NCI-H1417 treated with DMSO at 0.1 percent for 48 hours (cell line): Measurements from ENCODE around the gene MFN1.

Source experiments
- DNase-seq: peaks from one replicate; lab custom pipeline; 2025; lab: John Stamatoyannopoulos, UW

MFN1 gene

DNA sequence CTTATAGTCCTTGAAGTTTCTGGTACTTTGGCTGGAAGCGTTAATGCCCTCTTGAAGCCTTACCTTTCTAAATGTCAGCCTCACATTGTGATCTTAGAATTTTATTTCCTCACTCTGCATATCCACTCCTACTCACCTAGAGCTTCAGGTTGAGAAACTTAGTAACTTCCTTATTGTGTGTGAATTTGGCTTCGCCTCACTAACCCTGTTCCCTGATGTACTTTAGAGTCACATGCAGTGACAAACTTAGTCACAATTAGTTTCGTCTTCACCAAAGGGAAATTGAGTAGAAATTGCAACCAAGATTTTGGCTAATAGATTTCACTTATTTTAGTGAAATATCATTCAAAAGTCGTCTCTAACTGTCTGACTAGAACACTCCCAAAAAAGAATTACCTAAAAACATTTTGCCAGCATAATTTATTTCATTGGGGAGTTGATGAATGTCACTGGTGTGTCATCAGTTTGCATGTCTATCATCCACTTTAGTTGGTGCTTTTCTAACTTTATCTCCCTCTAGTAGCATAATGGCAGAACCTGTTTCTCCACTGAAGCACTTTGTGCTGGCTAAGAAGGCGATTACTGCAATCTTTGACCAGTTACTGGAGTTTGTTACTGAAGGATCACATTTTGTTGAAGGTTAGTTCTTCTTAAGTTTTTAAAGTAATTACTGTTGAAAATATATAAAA is 960 bp downstream of the MFN1 start:
- DNase-seq = no peak

DNA sequence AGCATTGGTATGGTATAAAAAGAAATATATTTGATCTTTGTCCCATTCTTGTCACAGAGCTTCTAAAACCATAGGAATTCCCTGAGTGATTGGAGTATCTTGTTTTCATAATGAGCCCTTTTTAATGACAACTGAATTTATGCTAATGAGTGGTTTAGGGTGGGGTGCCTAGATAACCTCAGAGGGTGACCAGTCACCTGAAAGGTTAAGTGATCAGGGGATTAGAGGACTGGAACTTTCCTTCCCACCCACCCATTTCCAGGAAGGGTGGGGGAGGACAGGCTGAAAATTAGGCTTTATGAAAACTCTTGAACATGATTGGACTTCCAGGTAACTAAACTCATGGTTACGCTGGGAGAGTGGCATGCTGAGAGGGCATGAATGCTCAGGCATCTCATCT is 8.5 kb downstream of the MFN1 start:
- no peak for DNase-seq

DNA sequence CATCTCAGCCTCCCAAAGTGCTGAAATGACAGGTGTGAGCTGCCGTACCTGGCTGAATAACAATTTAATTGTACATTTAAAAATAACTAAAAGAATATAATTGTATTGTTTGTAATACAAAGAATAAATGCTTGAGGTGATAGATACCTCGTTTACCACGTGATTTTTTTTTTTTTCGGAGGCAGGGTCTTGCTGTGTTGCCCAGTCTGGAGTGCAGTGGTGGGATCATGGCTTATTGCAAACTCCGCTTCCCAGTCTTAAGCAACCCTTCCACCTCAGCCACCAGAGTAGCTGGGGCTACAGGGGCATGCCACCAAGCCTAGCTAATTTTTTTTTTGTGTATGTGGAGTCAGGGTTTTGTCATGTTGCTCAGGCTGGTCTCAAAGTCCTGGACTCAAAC is 15.8 kb downstream of the MFN1 start:
- no peak for DNase-seq

DNA sequence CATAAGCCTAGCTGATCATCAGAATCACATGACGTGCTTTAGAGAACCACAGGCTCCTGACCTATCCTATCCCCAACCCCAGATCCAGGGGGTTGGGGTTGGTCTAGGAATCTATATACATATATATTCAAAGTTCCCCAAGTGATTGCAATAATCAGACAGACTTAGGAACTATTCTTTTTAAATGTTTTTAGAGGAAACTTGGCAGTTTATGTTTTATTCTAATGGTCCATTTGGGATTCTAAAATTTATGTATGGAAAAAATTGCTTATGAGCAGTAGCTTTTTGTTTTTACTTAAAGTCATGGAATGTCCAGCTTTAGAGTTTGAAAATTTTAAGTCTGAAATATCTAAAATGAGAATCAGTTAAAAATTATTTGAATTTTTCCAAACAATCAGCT is 22.1 kb downstream of the MFN1 start:
- no peak for DNase-seq

GRCh38 chr3:179373938-179374337 is 26.4 kb downstream of the MFN1 start:
- no peak for DNase-seq

GRCh38 chr3:179375091-179375999 is 27.8 kb downstream of the MFN1 start:
- no peak for DNase-seq

- DNase-seq = no peak
Measured at GRCh38 chr3:179376474-179376873, 29.0 kb downstream of the MFN1 start.

DNA sequence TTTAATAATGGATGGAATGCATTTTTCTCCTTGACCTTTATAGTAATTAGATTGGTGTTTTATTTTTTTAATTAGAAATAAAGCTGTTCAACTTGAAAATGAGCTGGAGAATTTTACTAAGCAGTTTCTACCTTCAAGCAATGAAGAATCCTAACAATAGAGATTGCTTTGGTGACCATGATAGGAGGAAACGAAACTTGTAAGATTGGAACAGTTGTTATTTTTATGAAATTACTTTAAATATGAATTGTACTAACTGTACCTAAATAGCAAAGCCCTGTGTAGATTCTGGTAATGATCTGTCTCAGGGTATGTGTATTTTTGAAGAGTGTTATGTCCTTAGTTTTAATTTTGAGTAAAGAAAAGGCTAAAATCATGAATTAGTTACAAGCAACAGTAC is 44.4 kb downstream of the MFN1 start:
- DNase-seq = no peak

DNA sequence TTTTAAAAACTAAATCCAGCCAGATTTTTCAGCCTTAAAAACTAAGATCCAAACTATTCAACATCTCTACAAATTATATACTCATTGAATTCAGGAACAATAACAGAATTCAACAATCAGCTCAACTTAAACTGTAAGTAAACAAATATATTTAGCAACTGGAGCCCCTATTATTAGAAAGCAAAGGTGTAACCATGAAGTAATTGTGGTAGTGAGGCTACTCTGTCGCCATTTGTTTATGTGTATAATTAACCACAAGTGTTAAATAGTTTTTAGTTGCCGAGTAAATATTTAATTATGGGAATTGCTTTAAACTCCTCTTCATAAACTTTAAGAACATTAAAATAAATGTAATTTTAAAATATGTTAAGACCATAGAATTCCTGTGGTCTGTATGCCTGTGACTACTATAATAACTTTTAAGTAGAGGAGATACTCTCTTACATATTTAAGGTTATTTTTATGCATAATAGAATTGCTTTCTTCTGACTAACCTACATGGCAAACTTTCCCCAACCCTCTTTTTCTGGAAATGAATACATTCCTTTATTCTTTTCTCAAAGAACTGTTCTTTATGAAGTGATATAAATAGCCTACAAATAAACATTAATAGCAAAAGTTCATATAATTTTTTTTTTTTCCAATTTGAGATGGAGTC is 51.2 kb downstream of the MFN1 start:
- DNase-seq = no peak

- DNase-seq = no peak
Measured at GRCh38 chr3:179401561-179401960, 54.1 kb downstream of the MFN1 start.

DNA sequence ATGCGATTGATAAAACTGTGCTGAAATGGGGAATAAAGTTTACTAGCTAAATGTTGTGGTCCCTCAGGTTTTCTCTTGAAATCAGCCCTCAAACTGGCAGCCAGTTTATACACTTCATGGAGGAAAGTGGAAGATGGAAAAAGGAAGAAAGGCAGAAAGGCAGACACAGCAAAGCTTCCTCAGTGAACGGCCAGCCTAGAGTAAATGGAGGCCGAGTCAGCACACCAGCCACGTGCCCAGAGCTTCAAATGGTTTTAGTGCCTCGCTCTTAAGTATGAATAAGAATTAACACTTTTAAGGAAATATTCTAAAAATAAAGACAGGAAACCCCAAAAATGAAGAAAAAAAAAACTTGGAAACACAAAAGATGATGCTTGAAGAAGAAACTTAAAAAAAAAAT is 55.5 kb downstream of the MFN1 start:
- no peak for DNase-seq

GRCh38 chr3:179404307-179404706 is 56.8 kb downstream of the MFN1 start:
- DNase-seq = no peak

- DNase-seq = no peak
Measured at GRCh38 chr3:179410331-179410730, 62.8 kb downstream of the MFN1 start.

GRCh38 chr3:179410999-179411398 is 63.5 kb downstream of the MFN1 start:
- DNase-seq = no peak

- DNase-seq = no peak
Measured at GRCh38 chr3:179414804-179415203, 67.3 kb downstream of the MFN1 start.

GRCh38 chr3:179415377-179415776 is 67.9 kb downstream of the MFN1 start:
- no peak for DNase-seq

GRCh38 chr3:179416681-179417080 is 69.2 kb downstream of the MFN1 start:
- DNase-seq = no peak

DNA sequence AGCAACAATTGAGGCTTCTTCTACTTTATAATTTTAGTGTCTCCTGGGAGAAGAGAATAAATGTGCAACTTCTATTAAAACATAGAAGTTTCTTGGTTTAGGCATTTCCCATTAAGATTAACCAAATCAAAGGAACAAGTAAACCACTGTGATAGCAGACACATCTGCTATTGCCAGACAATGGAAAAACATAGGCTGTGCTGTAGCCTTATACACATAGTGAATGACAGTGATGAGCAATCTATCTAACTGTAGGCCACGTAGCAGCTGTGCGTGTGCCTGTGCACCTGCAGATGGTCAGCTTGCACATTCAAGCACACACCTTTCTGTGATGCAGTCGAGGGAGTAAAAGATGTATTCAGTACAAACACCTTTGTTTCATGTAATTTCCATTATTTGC is 71.1 kb downstream of the MFN1 start:
- peak; percentile 6 for DNase-seq

- DNase-seq = no peak
Measured at GRCh38 chr3:179421500-179421899, 74.0 kb downstream of the MFN1 start.

DNA sequence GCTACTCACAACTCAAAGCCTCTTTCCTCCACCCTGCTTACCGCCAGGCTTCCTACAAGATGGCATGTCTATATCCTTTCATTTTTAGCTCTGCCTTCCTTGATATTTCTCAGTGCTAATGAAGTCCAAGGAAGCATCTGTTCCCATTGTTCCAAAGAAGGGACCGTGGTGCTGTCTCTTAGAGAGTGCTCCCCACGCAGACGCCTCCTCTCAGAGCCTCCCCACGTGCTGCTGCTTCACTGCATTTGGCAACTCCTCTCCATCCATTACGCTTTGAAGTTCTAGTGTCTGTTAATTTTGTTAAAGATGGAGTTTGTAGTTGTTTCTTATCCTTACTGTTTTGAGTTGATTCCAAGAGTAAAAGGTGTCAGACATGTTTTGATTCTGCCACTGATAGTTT is 77.6 kb downstream of the MFN1 start:
- no peak for DNase-seq

GRCh38 chr3:179428876-179429548 is 81.5 kb downstream of the MFN1 start:
- DNase-seq = no peak

GRCh38 chr3:179430277-179430870 is 82.9 kb downstream of the MFN1 start:
- no peak for DNase-seq
